GM08714 (cell line): ENCODE data around the gene ZSCAN5B.
"Not testable (repeated sequence)": the region's sequence is repeated elsewhere in the genome, so short reads cannot be mapped to it uniquely, and the experiment has no call there.

Experiments used
- H3K4me3 ChIP-seq: fragments of 200-500 bp; sonication (Bioruptor generic); 2 replicates; pipeline ENCODE4 v1.5.1; 2014; ENCODE audit warnings: mild to moderate bottlenecking, low read length, inconsistent platforms
- ZNF274 ChIP-seq: IDR thresholded peaks from 2 replicates; pipeline ENCODE4 v1.6.1; 2012; ENCODE audit warnings: mild to moderate bottlenecking, low read depth, low read length

ZSCAN5B gene, protein sequence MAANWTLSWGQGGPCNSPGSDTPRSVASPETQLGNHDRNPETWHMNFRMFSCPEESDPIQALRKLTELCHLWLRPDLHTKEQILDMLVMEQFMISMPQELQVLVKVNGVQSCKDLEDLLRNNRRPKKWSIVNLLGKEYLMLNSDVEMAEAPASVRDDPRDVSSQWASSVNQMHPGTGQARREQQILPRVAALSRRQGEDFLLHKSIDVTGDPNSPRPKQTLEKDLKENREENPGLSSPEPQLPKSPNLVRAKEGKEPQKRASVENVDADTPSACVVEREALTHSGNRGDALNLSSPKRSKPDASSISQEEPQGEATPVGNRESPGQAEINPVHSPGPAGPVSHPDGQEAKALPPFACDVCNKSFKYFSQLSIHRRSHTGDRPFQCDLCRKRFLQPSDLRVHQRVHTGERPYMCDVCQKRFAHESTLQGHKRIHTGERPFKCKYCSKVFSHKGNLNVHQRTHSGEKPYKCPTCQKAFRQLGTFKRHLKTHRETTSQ

DNA sequence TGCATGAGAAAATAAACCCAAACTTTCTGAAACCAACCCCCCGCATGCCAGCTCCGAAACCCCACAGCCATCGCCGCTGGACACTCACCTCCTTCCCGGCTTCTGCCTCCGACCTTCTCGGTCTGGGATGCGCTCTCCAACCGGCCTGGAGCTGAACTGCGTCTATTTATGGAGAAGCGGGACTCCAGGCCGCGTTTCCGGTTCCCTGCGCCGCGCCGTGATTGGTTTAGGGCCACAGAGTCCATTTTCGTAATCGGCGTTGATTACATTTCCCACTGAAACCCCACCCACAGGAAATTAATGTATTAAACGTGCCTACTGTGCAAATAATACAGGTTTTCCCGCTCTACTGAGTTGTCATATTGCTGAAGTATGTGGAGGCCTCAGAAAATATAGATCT lies at the start of gene ZSCAN5B:
ZSCAN5B (minus strand) TSS at position 138 of the 400 bp plus-strand sequence. CDS start 4,731 bp downstream, outside the sequence.
- not testable (repeated sequence) for H3K4me3 ChIP-seq

DNA sequence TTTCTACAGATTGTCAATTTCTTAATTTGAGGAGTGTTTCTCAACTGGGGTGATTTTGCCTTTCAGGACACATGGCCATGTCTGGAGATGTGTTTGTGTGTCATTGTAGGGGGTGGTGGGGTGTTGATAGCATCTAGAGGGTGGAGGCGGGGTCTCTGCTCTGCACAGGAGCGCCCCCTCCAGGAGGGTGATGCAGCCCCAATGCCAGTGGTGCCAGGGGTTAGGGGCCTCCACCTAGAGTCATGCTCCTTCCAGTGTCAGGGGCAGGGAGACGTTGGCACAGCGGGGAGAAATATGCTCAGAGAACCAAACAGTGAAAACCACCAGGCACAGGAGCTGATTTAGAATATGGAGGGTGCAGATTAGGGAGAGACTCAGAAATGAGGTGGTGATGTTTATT lies 48.2 kb upstream of the ZSCAN5B start:
- H3K4me3 ChIP-seq: not testable (repeated sequence)

DNA sequence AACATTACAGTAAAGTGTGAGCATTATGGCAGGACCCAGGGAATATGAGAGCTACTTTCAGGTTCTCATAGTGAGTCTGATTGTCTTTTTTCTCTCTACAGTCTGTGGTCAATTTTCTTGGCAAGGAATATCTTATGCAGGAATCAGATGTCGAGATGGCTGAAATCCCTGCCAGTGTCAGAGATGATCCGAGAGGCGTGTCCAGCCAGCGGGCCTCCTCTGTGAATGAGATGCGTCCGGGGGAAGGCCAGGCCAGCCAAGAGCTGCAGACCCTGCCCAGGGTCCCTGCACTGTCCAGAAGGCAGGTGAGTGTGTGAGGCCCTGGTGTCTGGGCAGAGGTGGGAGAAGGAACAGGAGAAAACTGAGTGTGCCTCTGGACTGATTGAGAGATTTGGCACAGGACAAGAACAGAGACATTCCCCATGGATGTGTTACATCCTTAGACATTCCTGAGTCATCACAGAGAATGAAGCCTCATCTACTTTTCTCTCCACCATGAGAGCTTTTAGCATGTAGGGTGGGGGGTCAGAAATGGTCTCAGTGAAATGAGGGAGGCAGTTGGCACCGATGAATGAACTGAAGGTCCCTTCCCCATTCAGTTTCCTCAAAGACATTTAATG lies 47.6 kb upstream of the ZSCAN5B start:
- no peak for TF ChIP-seq ZNF274
- H3K4me3 ChIP-seq: no peak overlapping the region

DNA sequence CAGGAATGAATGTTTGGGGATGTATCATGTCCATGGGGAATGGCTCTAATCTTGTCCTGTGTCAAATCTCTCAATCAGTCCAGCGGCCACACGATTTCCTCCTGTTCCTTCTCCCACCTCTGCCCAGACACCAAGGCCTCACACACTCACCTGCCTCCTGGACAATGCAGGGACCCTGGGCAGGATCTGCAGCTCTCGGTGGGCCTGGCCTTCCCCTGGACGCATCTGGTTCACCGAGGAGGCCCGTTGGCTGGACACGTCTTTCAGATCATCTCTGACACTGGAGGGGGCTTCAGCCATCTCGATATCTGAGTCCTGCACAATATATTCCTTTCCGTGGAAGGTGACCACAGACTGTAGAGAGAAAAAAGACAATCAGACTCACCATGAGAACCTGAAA lies 25.9 kb upstream of the ZSCAN5B start:
- TF ChIP-seq ZNF274: no peak
- H3K4me3 ChIP-seq: no peak overlapping the region

DNA sequence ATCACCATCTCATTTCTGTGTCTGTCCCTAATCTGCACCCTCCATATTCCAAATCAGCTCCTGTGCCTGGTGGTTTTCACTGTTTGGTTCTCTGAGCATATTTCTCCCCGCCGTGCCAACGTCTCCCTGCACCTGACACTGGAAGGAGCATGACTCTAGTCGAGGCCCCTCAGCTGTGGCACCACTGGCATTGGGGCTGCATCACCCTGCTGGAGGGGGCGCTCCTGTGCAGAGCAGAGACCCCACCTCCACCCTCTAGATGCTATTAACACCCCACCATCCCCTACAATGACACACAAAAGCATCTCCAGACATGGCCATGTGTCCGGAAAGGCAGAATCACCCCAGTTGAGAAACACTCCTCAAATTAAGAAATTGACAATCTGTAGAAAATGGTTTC lies 25.3 kb upstream of the ZSCAN5B start:
- no peak for TF ChIP-seq ZNF274
- no peak overlapping the region for H3K4me3 ChIP-seq

DNA sequence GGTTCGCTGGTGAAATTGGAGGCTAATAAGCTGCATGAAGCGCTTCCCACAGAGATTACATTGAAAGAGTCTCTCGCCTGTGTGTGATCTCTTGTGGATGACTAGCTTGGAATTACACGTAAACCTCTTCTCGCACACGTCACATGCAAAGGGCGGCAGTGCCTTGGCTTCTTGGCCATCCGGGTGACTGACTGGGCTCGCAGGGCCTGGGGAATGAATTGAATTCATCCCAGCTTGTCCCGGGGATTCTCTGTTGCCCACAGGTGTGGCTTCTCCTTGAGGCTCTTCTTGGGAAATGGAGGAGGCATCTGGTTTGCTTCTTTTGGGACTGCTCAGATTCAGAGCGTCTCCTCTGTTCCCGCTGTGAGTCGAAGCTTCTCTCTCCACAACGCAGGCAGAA lies 24.3 kb upstream of the ZSCAN5B start:
- H3K4me3 ChIP-seq: no peak overlapping the region
- no peak for TF ChIP-seq ZNF274

DNA sequence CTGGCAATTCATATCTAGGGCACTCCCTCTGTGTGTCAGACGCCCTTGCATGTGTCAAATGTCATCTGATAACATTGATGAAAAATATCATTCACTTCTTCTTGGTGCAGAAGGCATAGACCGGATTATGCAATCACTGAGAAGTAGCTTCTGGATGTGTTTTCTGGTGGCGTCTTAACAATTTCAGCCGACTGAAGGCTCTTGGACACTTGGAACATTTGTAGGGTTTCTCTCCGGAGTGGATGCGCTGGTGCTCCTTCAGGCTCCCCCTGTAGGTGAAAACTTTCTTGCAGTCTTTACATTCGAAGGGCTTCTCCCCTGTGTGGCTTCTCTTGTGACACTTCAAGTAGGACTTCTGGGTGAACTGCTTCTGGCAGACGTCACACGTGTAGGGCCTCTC lies 23.9 kb upstream of the ZSCAN5B start:
- not testable (repeated sequence) for H3K4me3 ChIP-seq

DNA sequence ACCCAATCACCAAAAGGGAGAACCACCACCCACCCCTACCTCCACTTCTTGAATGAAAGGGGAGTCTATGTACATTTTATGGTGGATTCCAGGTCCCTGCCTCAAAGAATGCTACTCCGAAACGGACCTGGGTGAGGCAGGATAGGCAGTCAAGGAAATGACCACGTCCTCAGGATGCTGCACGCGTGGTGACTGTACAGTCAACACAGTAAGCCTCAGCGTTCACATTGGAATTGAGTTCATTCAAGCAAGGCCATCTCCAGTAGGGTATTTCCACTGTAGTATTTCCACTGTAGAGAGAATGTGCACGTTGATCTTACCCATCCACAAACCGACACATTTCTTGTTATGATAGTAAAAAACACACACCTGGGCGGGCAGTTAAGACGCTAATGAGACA lies 21.4 kb upstream of the ZSCAN5B start:
- no peak overlapping the region for H3K4me3 ChIP-seq
- TF ChIP-seq ZNF274: no peak

DNA sequence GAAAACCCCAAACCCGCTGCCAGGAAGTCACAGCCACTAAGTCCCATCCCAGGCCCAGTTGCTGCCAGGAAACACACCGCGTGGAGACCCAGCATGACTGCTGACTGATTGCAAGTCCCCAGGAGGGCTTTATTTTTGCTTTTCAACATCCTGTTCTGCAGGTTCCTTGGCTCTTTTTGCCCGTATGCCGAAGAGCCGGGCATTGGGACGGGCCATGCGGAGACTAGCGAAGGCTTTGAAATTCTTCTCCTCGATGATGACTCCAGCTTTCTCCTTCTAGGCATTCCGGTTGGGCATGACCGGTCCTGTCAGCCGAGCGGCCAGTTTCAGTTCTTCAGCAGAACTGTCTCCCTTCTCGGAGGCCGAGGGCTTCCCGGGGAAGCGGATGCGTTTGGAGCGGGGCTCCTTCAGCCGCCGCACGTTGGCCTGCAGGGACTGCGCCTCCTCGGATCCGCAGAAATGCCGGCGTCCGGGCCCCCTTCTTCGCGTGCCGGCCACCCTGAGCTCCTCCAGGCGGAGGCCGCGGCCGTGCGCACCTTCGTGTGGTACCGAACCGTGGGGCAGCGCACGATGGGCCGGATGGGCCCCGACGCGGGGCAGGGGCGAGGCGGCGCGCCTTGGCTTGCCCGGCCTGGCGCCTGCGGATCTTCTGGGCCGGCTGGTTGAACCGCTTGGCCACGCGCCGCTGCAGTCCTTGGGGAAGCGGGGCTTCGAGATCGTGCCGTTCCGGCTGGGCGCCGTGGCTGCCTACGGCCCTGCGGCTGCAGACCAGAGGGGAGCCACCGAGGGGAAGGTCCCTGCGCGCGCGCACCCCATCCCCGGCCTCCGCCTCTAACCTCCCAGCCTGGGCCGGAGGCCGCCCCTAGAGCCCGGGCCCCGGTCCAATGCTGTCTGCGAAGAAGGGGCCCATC lies 19.7 kb upstream of the ZSCAN5B start:
- no peak overlapping the region; the same call in 1 of the 2 replicates for H3K4me3 ChIP-seq
- no peak for TF ChIP-seq ZNF274

DNA sequence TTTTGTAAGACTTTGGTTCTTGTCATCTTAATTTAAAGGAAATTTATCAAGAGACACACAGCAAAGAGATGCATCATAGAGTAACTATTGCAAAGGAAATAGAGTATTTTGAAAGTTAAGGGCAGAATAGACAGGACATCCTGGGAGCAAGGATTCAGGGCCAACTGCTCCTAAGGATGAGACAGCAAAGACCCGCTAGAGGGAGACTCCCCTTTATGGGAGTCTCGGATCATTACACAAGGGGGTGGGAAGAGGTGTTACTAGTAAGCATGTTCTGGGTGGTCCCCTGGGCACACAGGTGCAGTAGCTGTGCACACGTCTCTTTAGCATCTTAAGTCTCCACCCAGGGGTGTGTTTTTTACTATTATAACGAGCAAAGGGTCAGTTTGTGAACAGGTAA lies 14.1 kb upstream of the ZSCAN5B start:
- H3K4me3 ChIP-seq: no peak overlapping the region
- TF ChIP-seq ZNF274: no peak

DNA sequence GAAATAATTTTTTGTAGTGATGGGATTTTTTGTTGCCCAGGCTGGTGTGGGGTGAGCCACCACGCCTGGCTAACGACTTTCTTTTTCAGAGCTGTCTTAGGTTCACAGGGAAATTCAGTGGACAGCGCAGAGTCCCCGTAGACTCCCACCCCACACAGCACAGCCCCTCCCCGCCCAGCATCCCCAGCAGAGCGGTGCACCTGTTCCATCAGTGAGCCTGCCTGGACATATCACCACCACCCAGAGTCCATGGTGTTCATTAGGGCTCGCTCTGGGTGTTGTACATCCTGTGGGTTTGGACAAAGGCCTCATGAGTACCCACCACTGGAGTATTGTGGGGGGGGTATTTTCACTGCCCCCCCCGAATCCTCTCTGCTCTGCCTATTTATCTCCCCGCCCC lies 12.5 kb upstream of the ZSCAN5B start:
- not testable (repeated sequence) for H3K4me3 ChIP-seq

DNA sequence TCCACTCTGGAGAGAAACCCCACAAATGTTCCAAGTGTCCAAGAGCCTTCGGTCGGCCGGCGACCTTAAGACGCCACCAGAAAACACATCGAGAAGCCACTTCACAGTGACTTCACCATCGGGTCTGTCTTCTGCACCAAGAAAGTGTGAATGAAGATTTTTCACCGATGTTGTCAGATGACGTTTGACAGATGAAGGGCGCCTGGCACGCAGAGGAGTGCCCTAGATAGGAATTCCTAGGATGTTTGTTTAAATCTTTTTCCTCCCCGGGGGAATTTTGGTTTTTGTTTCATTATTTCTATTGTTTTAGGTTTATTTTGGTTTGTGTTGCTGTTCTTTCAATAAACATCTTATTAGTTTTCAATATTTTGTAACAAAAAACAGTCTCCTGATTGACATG lies 11.5 kb upstream of the ZSCAN5B start:
- no peak for TF ChIP-seq ZNF274
- no peak overlapping the region for H3K4me3 ChIP-seq

DNA sequence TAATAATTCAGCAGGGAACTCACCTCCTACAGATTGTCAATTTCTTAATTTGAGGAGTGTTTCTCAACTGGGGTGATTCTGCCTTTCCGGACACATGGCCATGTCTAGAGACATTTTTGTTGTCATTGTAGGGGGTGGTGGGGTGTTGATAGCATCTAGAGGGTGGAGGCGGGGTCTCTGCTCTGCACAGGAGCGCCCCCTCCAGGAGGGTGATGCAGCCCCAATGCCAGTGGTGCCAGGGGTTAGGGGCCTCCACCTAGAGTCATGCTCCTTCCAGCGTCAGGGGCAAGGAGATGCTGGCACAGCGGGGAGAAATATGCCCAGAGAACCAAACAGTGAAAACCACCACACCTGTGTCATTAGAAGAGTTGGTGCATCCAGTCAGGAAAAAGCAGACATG lies 10.0 kb upstream of the ZSCAN5B start:
- not testable (repeated sequence) for H3K4me3 ChIP-seq

DNA sequence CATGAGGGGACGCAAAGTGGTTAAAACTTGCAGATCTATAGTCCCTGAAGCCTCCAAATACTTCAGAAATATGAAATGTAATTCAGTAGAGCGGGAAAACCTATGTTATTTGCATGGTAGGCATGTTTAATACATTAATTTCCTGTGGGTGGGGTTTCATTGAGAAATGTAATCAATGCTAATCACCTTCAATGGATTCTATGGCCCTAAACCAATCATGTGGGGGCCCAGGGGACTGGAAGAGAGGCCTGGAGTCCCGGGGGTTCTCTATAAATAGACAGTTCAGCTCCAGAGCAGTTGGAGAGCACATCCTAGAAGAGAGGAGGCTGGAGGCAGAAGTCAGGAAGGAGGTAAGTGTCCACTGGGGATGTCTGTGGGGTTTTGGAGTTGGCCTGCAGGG lies 4.4 kb upstream of the ZSCAN5B start, which contains the start of gene ZSCAN5C:
ZSCAN5C (plus strand) TSS at position 301 of the 400 bp plus-strand sequence. CDS start 3,641 bp downstream, outside the sequence.
- no peak within 1 kb of the TSS for H3K4me3 ChIP-seq
- TF ChIP-seq ZNF274: no peak

DNA sequence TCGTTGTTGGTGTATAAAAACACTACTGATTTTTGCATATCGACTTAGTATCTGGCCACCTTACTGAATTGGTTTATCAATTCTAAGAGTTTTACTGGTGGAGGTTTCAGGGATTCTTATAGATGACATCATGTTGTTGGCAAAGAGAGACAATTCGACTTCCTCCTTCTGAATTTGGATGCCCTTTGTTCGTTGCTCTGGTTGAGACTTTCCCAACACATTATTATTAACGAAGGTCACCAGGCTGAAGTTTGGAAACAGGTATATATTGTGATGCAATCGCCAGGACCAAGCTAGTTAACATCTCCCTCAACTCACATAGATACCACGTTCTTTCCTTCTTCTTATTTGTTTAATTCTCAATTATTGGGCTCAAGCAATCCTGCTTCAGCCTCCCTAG lies 2.1 kb upstream of the ZSCAN5B start:
- no peak overlapping the region for H3K4me3 ChIP-seq
- TF ChIP-seq ZNF274: no peak
